Measurements from ENCODE around the gene MICB.
"Not testable (repeated sequence)": the region's sequence is repeated elsewhere in the genome, so short reads cannot be mapped to it uniquely, and the experiment has no call there.

- peak; percentile 27 to 43 (median 39) for TF ChIP-seq CTCF (IDR thresholded peaks at IDR 0.05)
- not testable (repeated sequence) for TF ChIP-seq POLR2A (IDR thresholded peaks at IDR 0.05)
These were observed 53.4 kb downstream of the MICB start for GRCh38 chr6:31551371-31551770.
